IPS-NIHi7 (cell line): ENCODE results near the gene CDH10.

ENCODE experiments used
- DNase-seq: peaks from one replicate; pipeline ENCODE4 v3.0.0; 2012; ENCODE audit warnings: mixed read lengths; ENCODE audit errors: extremely low spot score

CDH10 gene

DNA sequence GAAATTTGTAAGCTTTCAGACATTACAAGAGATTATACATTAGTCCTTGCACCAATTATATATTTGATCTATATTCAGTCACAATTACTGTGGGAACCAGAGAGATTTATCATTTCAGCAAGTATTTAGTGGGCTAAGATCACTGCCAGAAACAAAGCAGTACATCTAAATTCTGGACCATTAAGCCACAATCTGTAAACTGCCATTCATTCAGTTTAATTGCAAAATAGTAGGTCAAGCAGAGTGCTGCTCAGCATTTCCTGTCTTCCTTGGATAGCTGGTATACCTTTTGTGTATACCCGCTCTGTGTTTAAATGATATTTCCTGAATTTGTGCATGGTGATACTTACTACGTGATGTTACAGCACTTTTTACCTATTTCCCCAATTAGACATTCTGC, 42.6 kb downstream of the CDH10 start:
- no peak for DNase-seq

DNA sequence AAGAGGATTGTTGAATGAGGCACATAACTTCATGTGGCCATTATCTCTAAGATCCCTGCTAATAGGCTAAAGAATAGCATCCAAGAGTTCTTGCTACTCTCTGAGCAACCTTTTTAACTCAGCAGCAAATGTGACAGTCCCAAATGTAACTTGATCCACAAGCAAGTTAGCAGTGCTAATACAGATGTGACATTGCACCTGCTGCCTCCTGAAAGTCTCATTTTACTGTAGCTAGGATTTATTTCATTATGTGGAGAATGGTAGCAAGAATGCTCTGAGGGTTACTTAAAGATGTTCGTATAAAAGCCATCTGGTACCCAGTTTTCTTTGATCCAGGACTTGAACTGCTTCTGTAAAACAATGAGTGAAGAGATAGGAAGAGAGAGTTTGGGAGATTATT, 45.8 kb downstream of the CDH10 start:
- no peak for DNase-seq

DNA sequence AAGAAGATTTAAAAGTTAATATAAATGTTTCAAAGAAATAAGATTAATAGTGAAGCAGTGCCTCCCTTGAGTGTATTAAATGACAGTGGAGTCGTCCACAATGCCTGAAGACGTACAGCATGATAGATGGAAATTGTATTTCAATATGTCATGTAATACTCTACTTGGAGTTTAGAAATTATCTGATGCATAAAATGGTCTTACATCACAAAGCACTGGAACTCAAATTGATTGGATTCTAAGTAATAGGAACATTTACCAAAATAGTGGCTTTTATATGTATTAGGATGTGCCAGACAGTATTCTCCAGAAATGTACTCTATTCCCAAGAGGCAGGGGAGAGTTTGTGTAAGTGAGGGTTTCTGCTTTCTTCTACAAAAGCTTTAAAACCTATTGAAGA, 49.4 kb downstream of the CDH10 start:
- no peak for DNase-seq

DNA sequence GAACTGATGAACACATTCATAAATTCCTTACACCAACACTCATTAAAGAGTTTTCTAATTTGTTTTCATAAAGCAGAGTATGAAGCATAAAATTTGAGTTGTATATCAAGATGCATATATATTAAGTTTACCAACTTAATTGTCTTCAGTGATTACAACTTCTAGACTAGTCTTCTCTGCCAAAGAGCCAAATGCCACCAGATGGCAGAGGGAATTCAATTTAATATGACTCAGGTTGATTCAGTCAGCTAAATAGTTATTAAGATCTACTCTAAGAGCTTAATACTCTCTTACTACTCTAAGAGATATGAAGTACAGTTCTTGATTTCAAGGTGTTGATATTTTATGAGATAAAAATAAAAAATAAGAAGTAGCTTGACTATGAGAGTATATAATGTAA, 53.4 kb downstream of the CDH10 start:
- no peak for DNase-seq

DNA sequence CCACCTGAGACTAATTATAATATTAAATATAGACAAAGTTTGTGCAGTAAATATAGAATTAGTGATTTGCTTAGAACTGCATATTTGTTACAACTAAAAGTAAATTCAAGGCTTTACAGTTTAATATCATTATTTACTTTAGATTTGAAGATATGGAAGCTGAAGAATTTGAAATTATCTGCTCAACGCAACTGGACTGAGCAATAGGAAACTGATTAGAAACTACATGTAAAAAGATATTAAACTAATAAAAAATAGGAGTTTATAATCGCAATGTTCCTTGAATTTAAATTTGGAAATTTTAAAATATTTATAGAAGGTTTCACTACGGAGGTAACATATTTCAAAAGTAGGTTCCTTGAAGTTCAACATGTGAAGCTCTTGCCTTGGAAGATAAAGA, 55.2 kb downstream of the CDH10 start:
- DNase-seq: no peak

DNA sequence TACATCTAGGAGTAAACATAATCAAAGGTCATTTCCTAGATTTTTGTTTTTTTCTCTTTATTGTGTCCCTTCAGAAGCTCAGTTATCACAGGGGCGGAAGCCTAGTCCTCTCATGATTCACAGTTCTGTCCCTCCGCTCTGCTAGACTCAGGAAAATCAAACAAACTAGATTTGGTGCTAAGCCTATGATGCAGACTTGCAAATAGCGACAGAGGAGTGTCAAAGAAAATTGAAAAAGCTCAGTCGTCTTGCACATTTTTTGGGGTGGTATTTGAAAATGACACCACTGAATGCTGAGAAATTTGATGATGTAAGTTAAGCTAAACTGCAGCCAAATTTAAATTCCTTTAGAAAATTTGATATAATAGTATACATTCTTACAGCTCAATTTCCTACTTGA, 59.0 kb downstream of the CDH10 start:
- no peak for DNase-seq

DNA sequence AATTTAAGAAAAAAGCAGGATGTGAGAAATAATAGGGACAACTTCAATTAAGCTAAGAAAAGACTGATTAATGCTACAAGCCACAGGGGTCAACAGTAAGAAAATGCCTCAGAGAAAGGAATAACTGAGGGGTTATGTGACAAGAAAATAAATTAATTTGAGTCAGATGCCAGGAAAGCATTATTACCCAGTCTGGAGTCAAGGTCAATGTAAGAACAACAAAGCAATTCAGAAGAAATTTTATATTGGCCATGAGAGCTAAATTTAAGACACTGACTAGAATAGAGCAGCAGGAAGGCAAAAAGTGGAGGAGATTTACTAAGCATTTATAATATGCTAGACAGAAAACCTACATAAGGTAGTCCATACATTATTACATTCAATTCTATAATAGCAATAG, 73.5 kb downstream of the CDH10 start:
- DNase-seq: no peak

DNA sequence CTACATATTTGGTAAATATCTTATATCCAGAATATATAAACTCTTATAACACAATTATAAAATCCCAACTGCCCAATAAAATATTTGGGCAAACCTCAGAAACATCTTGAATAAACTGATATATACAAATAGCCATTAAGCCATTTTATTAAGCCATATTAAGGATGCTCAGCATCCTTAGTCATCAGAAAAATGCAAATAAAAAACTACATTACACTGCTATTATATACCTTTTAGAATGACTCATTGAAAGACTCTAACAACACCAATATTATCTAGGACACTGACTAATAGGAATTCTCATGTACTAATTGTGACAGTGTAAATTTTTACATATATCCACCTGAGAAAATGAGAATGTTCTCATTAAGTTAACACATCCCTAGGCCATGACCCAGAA, 77.8 kb downstream of the CDH10 start:
- DNase-seq: no peak

DNA sequence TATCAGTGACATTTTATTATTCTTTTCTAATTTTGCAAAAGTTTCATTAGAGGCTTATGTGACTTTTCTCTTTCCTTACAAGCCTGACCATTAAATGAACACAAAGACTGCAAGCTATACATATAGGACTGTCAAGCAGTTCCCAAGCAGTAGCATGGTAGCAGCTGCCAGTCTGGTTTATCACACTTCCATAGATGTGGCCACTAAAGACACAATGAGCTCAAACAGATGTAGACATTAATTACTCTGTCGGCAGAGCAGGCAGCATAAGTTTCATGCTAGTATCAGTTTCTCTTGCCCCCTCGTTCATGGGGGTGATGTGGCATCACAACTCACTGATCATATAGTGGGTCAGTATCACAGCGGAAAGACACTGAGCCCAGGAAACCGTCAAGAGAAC, 89.5 kb downstream of the CDH10 start:
- no peak for DNase-seq

DNA sequence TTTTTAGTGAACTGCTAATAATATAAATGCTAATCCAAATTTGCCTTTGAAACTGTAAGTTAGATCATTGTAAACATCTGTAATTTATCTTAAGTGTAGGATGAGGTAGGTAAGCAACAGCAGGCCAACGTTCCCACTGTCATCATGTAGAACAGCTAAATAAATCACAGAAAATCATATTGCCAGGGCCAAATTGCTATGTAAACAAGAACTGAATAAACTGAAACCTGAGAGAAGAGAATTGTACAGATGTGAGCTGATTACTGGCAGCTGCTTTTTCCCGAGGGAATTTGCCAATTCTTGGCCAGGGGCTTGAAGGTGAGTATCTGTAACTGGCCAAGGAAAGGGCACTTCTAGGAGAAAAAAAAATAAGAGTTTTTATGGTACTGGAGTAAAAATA, 97.6 kb downstream of the CDH10 start:
- DNase-seq: no peak

DNA sequence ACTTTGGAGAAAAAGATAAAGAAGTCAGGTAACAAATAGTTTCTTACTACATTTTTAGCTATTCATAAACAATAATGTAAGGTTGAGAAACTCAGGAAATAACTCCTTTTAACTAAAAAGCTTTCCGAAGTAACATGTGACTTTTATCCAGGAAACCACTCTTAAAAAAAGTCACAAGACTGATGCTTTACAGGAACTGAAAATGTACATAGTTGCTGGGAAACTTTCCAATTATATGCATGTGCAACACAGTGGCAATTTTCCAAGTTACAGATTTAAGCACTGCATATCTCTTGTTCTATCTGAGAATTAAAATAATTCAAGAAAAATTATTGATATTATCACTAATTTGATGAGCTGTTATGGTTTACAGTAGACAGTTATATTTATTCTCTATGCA, 105.2 kb downstream of the CDH10 start:
- no peak for DNase-seq

DNA sequence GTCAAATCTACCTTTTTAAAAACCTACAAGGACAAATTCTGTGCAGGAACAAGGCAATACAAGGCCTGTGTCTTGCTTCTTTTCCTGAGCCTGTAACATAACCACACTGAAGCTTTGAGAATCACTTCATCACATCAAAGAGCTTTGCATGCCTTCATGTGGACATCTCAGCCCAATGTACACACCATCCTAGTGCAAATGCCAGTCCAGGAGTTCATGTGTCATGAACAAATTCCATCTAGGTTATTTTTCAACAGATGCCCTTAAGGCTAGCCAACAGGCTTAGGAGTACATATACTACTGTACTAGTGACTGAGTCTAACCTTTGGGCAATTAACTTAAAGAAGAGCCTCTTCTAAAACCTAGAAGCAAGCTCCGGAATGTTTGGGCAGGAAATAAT, 106.4 kb downstream of the CDH10 start:
- DNase-seq: no peak

DNA sequence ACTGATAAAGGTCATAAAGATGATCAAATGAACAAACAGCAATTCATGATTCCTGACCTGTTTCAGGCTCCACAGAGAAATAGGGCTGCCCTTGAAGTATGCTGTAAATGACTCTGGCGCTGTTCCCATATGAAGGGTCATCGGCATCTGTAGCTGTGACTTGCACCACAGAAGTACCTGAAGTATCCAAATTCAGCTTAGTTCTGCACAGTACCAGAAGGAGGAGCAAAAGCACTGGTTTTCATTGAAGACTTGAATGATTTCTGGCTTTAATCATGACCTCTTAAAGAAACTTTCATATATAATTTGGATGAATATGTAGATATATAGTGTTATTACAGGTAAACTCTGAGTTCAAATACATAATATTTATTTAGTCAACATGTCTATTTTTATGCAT, 109.1 kb downstream of the CDH10 start:
- DNase-seq: no peak

DNA sequence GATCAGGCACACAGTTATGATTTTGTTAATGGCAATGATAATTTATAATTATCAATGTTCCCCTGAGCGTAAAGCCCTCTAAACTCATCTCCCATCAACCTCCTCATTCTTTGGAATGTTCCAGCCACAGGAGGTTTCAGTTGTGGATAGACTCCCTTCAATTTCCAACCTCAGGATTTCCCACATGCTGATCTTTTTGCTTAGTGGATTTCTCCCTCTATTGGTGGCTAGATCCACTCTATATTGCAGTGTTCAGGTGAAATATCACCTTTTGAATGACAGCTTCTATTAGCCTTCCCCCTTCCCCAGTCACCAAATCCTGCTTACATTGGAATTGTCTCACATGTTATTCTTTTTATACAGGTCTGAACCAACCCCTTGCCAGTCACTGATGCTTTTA, 113.9 kb downstream of the CDH10 start:
- DNase-seq: no peak

DNA sequence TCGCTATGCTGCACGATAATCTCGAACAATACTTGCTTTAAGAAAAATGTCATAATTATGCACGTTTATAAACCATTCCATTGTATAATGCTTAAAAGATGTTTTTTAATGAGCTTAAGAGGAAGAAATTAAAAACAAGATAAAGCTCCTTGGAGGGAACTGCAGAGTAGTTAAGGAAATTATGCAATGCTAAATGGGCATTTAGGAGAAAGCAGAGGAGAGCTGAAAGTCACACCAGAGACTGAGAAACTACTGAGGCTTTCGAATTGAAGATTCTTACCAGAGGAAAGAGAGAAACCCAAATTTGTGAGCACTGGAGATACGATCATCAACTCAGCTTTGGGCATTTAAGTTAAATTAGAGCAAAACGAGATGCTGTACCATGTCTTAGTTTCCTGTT, 119.4 kb downstream of the CDH10 start:
- DNase-seq: no peak

DNA sequence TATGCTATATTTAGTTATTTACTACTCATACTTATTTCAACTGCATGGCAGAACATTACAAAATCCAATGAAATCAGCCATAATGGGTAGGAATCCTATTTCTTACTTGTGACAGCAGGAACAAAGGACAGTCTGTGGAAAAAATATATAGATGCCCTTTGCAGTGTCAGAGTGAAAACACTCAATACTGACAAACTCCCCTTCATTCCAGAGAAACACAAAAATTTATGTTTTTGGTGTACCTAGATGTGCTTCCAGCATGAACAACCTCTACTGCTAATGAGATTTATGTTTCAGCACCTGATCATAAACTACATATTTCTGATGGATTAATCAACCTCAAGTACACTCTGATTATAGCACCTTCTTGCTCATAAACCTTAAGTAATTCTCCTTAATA, 132.4 kb downstream of the CDH10 start:
- DNase-seq: no peak

DNA sequence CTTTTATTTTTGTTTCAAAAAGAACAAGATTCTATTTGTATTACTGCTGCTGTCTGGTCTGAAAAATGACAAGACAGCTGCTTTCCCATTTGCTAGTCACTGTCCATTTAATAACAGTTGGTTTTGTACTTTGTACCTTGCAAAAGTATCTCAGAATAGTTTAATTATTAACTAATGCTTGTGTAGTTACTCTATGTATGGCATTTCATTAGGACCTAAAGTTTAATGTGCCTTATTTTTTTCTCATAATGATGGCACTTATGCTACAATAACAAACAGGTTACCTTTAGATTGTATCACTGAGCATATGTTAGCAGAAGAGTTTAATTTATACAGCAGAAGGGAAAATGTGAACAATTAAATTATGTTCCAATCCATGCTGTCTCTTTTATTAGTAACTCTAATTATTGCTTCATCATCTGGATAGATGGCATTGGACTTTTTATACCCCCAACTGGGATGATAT, 134.2 kb downstream of the CDH10 start:
- no peak for DNase-seq

DNA sequence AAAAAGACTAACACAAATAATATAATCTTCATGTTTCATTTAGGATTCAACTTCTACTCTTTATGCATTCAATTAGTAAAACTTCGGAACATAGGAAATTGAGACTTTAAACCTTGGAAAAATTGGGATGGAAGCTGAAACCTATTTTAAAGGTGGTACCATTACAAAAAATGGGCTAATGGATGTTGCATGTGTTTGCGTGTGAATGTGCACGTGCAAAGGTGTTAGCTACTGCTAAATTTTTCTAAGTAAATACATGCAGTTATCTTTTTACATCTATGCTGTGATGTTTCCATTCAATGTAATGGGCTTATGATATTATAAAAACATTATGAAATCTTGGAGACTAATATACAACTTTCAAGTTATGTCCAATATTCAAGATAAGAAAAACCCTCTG, 134.8 kb downstream of the CDH10 start:
- DNase-seq: no peak

DNA sequence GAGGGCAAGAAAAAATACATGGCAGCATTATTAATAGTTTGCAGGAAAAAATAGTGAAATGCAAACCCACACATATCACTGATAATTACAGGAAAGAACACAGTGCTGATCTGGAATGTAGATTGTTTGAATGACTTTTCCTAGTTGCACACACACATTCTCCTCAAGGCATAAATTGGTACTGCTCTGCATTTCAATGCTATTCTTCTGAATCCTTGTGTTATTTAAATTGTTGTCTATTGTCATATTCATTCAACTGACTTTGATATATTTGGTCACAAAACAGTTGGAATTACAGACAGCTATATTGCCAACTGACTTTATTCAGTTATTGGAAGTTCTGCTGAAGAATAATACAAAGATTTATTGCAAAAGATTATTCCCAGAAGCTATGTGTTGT, 139.5 kb downstream of the CDH10 start:
- no peak for DNase-seq

DNA sequence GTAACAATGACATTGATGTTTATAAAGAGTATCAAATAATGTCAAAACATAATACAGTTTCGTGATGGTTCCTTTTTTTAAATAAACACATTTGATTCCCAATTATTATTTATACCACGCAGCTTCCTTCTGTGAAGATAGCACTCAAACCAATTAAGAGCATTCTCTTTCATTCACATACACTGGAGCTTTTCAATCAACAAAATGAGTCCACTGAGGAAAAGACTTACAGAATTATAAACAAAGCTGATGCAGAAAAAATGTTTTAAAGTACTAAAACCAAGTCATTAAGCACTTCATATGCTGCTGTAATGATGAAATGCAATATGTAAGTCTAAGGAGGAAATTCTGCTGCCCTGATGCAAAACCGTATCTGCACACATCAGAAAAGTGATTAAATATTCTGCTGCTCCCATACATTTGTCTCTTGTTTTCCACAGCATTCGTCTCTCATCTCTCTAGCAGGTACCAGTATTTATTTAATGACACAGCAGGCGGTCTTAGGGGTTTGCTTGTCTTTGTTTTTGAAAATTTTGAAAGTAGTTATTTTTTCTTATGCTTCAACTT, 147.1 kb downstream of the CDH10 start:
- DNase-seq: no peak

DNA sequence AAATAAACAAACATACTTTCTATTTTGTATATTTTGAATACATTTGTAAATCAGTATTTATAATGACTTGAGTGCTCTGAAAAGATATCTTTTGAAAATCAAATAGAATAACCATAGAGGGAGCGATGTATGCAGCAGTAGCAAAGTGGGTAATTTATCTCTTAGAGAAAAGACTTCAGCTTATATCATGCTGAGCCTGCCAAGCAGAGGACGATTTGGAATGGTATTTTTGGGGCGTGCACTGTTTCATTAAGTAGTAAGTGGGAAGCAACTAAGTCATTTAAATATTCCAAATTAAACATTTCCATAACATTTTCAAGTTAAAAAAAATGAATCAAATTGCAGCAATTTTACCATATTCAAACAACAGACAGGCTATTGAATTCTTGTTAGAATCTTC, 147.6 kb downstream of the CDH10 start:
- DNase-seq: no peak

DNA sequence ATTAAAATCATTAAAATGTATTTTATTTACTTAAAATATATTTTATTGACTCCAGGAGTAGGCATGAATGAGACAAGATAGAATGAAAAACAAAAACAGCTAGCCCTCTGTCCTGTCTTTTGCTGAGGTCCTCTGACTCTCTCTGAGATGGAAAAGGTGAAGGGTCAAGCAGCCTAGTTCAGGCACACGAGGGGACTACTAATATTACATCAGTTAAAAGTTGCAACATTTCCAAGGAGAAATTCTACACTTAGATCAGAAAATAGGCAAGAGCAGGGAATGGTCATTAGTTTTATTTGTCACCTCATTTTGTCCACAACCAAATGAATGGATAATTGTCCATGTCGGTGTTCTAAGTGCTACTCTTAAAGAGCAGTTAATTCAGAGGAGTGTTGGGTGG, 148.5 kb downstream of the CDH10 start:
- no peak for DNase-seq

DNA sequence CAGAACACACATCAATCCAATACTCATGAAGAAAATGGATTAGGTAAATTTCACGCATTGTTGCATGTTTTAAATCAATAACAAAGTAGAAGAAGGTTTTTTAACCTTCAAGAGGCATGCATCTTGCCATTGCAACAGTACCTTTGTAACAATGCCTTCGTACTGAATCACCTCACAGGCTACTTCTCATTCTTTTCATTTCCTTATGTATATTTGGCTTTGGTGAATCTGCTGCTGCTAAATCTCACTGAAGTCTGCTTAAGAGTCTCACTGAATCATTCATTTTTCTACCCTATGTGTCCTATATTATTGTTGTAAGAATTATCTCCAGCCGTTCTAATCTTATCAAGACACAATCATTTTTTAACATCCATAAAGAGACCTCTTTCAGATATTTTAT, 152.5 kb downstream of the CDH10 start:
- no peak for DNase-seq

DNA sequence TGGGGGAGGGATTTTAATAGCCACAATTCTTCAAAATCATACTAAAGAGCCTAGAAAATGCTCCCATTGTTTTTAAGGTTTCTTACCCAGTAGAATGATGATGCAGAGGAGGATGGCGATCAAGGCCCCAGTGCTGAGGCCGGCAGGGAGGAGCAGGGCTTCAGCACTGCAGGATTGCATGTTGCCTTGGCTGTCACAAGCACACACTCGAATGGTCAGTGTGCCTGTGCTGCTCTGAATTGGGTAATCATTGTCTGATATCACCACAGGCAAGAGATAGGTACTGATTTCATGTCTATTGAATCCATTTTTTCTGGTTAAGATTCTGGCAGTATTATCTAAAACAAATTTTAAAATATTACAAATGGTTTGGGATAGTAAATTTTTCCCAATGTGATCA, 153.3 kb downstream of the CDH10 start:
- no peak for DNase-seq
